K562 (cell line): Measurements from ENCODE around the gene DACT3. TPM values are rescaled to one million over a fixed set of nuclear protein-coding genes. Genes with fewer than 3 reads are reported as not detected.

Experiments used
- CHD2 ChIP-seq: IDR thresholded peaks from 2 replicates; pipeline ENCODE4 v1.6.1; 2011; ENCODE audit warnings: low read depth, low read length
- CREBBP ChIP-seq: IDR thresholded peaks from one replicate; pipeline ENCODE4 v1.6.1; 2012; ENCODE audit warnings: low read depth, mild to moderate bottlenecking, control low read depth, inconsistent platforms, low read length
- FOXA3 ChIP-seq, 2 experiments: fragments of 450-650 bp in 1 of 2; sonication (generic) in 1 of 2; formaldehyde crosslinking; IDR thresholded peaks in 1 of 2; conservative IDR thresholded peaks in 1 of 2; 2 replicates each; pipeline versions ENCODE4 v1.4.0 to v1.8.0; 2020 to 2022; ENCODE audit warnings: mild to moderate bottlenecking in 2 of 2, missing genetic modification reagents in 1 of 2
- HDAC8 ChIP-seq: fragments of 450-650 bp; IDR thresholded peaks from 2 replicates; pipeline ENCODE4 v1.6.1; 2016; ENCODE audit warnings: mild to moderate bottlenecking, missing genetic modification characterization, moderate library complexity, missing compliant biosample characterization
- HLTF ChIP-seq: fragments of 450-650 bp; IDR thresholded peaks from 2 replicates; pipeline ENCODE4 v1.6.1; 2016
- JUN ChIP-seq, 2 experiments: sonication (generic) in 1 of 2; formaldehyde crosslinking in 1 of 2; IDR thresholded peaks; 2 replicates each; pipeline versions ENCODE4 v1.6.1 to v1.8.0; 2012 to 2022; ENCODE audit warnings: borderline replicate concordance in 2 of 2, mild to moderate bottlenecking in 2 of 2, improper control_type of control experiment in 1 of 2, low read depth in 1 of 2, low read length in 1 of 2, missing genetic modification reagents in 1 of 2
- MAFF ChIP-seq: IDR thresholded peaks from 2 replicates; pipeline ENCODE4 v1.6.1; 2012; ENCODE audit warnings: low read length, improper control_type of control experiment
- MBD2 ChIP-seq: sonication (generic); IDR thresholded peaks from 2 replicates; pipeline ENCODE4 v1.6.1; 2016; ENCODE audit warnings: low read depth, borderline replicate concordance
- NFE2L1 ChIP-seq: fragments of 450-650 bp; IDR thresholded peaks from 2 replicates; pipeline ENCODE4 v1.6.1; 2016; ENCODE audit warnings: missing genetic modification characterization, low read depth, mild to moderate bottlenecking, missing compliant biosample characterization, moderate library complexity, borderline replicate concordance
- NONO ChIP-seq, 2 experiments: fragments of 200-400 bp in 1 of 2; fragments of 450-650 bp in 1 of 2; formaldehyde crosslinking in 1 of 2; IDR thresholded peaks; 2 replicates each; pipeline ENCODE4 v1.6.1; 2017; ENCODE audit warnings: low read depth in 2 of 2, mild to moderate bottlenecking in 2 of 2, moderate library complexity in 2 of 2, low read length in 1 of 2
- RBM25 ChIP-seq: fragments of 200-400 bp; formaldehyde crosslinking; IDR thresholded peaks from 2 replicates; pipeline ENCODE4 v1.6.1; 2018; ENCODE audit warnings: low read length, low read depth, moderate library complexity; ENCODE audit not compliant: severe bottlenecking
- SP1 ChIP-seq: sonication (generic); formaldehyde crosslinking; IDR thresholded peaks from 2 replicates; pipeline ENCODE4 v1.8.1; 2022; ENCODE audit warnings: mild to moderate bottlenecking, missing genetic modification reagents
- ZBTB7A ChIP-seq: IDR thresholded peaks from 2 replicates; pipeline ENCODE4 v1.6.1; 2011; ENCODE audit warnings: low read depth, mild to moderate bottlenecking, low read length, moderate library complexity, borderline replicate concordance; ENCODE audit not compliant: control insufficient read depth
- ZNF436 ChIP-seq: fragments of 250-450, 450-650 bp; sonication (Bioruptor Pico); formaldehyde crosslinking; IDR thresholded peaks from 2 replicates; pipeline ENCODE4 v1.7.0; 2020; ENCODE audit warnings: mild to moderate bottlenecking
- ZNF707 ChIP-seq: fragments of 250-450 bp; sonication (Bioruptor Pico); conservative IDR thresholded peaks from 2 replicates; pipeline ENCODE4 v1.8.0; 2022; ENCODE audit warnings: inconsistent platforms, mild to moderate bottlenecking, moderate library complexity
- polyA plus RNA-seq, 8 experiments: library from polyadenylated mRNA; depleted of rRNA in 4 of 8; stranded (reverse) in 5 of 8; unstranded in 3 of 8; fragments of >200 nt; fragmentation: Nextera tagmentation in 2 of 8; fragmentation: Illumina TruSeq in 1 of 8; extraction: Ambion mirVana in 2 of 8; extraction: Trizol in 1 of 8; gene quantifications; 2 replicates each; pipeline versions ENCODE4 v1.2.1 to v1.2.3, GENCODE V29; 2011 to 2014; ENCODE audit warnings: inconsistent platforms in 1 of 8, missing spikeins in 1 of 8
- total RNA-seq, 7 experiments: library from RNA; depleted of rRNA in 6 of 7; stranded (reverse); fragments of >200 nt in 6 of 7; fragmentation: Illumina TruSeq in 2 of 7; extraction: Trizol in 2 of 7; gene quantifications; 2 replicates each; pipeline versions ENCODE4 v1.2.1 to v1.2.3, GENCODE V29; 2011 to 2021; ENCODE audit warnings: low replicate concordance in 1 of 7
- TF ChIP-seq, protein P1 (sequence below): fragments of 200-600 bp; sonication (generic); IDR thresholded peaks from one replicate; pipeline ENCODE4 v1.6.1; 2012; ENCODE audit warnings: mild to moderate bottlenecking, low read depth, low read length, inconsistent platforms

The DACT3 gene
- total and polyA plus RNA-seq, 9 of the 15 experiments (the other 6 are each of a cell fraction or from before 2014, with no cell fraction given), result 0.67 to 6.5 (median 3.5) TPM

DNA sequence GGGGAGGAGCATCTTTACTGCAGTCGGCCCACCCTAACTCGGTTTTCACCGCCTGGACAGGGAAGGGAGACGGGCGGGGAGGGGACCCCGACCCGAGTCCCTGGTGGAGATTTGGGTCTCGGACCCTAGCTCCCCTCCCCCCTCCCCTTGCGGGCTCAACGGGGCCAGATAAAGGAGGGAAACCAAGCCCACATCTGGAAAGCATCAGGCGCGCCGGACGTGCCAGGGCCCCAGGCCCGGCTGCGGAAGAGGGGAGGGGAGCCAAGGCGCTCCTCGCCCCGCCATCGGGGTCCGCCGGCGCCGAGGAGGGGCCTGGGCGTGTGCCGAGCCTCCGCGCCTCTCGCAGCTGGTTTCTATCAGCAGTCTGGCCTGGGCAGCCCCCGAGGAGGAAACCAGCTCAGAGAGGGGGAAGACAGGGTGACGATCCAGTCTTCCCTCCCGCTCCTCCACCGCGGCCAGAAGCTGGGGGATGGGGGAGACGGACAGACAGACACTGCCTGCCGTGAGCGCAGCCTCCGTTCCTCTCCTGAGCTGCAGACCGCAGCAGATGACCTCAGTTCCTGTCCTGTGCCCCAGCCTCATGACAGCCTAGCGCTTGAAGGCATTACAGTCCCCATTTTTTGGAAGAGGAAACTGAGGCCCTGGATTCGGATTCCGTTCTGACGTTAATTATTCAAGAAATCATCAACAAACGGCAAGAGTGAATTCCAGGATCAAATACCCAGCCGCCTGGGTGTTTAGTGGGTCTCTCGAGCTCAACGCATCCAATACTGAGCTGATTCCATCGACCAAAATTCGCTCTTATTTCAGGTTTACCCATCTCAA lies 21.4 kb downstream of the DACT3 start (continued):
- TF ChIP-seq, protein P1, sequence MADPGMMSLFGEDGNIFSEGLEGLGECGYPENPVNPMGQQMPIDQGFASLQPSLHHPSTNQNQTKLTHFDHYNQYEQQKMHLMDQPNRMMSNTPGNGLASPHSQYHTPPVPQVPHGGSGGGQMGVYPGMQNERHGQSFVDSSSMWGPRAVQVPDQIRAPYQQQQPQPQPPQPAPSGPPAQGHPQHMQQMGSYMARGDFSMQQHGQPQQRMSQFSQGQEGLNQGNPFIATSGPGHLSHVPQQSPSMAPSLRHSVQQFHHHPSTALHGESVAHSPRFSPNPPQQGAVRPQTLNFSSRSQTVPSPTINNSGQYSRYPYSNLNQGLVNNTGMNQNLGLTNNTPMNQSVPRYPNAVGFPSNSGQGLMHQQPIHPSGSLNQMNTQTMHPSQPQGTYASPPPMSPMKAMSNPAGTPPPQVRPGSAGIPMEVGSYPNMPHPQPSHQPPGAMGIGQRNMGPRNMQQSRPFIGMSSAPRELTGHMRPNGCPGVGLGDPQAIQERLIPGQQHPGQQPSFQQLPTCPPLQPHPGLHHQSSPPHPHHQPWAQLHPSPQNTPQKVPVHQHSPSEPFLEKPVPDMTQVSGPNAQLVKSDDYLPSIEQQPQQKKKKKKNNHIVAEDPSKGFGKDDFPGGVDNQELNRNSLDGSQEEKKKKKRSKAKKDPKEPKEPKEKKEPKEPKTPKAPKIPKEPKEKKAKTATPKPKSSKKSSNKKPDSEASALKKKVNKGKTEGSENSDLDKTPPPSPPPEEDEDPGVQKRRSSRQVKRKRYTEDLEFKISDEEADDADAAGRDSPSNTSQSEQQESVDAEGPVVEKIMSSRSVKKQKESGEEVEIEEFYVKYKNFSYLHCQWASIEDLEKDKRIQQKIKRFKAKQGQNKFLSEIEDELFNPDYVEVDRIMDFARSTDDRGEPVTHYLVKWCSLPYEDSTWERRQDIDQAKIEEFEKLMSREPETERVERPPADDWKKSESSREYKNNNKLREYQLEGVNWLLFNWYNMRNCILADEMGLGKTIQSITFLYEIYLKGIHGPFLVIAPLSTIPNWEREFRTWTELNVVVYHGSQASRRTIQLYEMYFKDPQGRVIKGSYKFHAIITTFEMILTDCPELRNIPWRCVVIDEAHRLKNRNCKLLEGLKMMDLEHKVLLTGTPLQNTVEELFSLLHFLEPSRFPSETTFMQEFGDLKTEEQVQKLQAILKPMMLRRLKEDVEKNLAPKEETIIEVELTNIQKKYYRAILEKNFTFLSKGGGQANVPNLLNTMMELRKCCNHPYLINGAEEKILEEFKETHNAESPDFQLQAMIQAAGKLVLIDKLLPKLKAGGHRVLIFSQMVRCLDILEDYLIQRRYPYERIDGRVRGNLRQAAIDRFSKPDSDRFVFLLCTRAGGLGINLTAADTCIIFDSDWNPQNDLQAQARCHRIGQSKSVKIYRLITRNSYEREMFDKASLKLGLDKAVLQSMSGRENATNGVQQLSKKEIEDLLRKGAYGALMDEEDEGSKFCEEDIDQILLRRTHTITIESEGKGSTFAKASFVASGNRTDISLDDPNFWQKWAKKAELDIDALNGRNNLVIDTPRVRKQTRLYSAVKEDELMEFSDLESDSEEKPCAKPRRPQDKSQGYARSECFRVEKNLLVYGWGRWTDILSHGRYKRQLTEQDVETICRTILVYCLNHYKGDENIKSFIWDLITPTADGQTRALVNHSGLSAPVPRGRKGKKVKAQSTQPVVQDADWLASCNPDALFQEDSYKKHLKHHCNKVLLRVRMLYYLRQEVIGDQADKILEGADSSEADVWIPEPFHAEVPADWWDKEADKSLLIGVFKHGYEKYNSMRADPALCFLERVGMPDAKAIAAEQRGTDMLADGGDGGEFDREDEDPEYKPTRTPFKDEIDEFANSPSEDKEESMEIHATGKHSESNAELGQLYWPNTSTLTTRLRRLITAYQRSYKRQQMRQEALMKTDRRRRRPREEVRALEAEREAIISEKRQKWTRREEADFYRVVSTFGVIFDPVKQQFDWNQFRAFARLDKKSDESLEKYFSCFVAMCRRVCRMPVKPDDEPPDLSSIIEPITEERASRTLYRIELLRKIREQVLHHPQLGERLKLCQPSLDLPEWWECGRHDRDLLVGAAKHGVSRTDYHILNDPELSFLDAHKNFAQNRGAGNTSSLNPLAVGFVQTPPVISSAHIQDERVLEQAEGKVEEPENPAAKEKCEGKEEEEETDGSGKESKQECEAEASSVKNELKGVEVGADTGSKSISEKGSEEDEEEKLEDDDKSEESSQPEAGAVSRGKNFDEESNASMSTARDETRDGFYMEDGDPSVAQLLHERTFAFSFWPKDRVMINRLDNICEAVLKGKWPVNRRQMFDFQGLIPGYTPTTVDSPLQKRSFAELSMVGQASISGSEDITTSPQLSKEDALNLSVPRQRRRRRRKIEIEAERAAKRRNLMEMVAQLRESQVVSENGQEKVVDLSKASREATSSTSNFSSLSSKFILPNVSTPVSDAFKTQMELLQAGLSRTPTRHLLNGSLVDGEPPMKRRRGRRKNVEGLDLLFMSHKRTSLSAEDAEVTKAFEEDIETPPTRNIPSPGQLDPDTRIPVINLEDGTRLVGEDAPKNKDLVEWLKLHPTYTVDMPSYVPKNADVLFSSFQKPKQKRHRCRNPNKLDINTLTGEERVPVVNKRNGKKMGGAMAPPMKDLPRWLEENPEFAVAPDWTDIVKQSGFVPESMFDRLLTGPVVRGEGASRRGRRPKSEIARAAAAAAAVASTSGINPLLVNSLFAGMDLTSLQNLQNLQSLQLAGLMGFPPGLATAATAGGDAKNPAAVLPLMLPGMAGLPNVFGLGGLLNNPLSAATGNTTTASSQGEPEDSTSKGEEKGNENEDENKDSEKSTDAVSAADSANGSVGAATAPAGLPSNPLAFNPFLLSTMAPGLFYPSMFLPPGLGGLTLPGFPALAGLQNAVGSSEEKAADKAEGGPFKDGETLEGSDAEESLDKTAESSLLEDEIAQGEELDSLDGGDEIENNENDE, result no peak
- TF ChIP-seq SP1 (CRISPR knock-in tag) (peak; percentile 1; the same call in 1 of the 2 replicates), HDAC8 (tag) (no peak), CHD2 (no peak), MBD2 (no peak), MAFF (no peak), HLTF (no peak), JUN (IDR thresholded peaks at IDR 0.05; ENCODE audit: borderline replicate concordance, low read depth, low read length) (peak; percentile 40; the same call in 1 of the 2 replicates), JUN (CRISPR knock-in tag; IDR thresholded peaks at IDR 0.05; ENCODE audit: borderline replicate concordance) (no peak; the same call in 1 of the 2 replicates), NONO (IDR thresholded peaks at IDR 0.05; ENCODE audit: low read depth in 2 of 2, low read length in 1 of 2) (peak in 1 of 2 experiments; percentile 9; a peak in 1 of 4 replicates), ZNF436 (no peak), FOXA3 (CRISPR knock-in tag; conservative IDR thresholded peaks at IDR 0.05 in 1 of 2, IDR thresholded peaks at IDR 0.05 in 1 of 2) (no peak), RBM25 (peak; percentile 67), ZBTB7A (peak; percentile 34; the same call in 1 of the 2 replicates), CREBBP (no peak), ZNF707 (CRISPR knock-in tag) (no peak), NFE2L1 (no peak)
